ENCODE results near the gene SLC16A7.
"Not testable (repeated sequence)": the region's sequence is repeated elsewhere in the genome, so short reads cannot be mapped to it uniquely, and the experiment has no call there.

SLC16A7 gene

DNA sequence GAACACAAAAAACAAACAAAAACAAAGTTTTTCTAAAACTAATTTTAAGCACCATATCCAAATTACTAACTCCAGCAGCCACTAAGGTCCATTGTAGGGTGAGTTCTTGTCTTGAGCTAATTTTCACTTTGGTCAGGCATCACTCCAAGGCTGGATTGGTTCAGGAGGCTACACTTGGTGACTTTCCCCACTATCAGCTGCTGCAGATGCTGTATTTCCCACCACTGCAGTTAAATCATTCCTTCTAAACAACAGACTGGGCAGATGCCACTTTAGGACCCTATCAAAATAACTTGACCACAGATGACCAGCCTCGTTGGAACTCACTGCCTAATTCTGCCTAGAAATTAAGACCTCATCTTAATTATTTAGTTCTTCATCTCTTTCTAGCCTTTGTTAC is 140.5 kb downstream of the SLC16A7 start:
- DNase-seq (ENCODE audit: low read depth), result no peak

DNA sequence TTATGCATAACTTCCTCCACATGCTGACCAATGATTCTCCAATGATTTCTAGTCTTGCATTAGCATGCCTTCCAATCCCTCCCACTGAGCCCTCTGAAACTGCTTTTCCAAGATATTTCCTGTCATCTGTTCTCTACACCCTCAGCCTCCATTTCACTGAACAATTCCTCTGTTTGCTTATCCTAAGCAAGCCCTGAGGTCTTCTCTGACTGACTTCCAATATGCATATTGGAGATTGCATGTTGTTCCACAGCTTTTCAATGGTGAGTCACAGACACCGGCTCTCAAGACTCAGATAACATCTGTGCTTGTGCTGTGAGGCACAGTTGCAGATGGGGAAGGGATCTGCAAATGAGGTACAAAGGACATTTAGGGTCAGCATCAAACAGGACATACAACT is 141.0 kb downstream of the SLC16A7 start:
- DNase-seq (ENCODE audit: low read depth), result peak; percentile 53

DNA sequence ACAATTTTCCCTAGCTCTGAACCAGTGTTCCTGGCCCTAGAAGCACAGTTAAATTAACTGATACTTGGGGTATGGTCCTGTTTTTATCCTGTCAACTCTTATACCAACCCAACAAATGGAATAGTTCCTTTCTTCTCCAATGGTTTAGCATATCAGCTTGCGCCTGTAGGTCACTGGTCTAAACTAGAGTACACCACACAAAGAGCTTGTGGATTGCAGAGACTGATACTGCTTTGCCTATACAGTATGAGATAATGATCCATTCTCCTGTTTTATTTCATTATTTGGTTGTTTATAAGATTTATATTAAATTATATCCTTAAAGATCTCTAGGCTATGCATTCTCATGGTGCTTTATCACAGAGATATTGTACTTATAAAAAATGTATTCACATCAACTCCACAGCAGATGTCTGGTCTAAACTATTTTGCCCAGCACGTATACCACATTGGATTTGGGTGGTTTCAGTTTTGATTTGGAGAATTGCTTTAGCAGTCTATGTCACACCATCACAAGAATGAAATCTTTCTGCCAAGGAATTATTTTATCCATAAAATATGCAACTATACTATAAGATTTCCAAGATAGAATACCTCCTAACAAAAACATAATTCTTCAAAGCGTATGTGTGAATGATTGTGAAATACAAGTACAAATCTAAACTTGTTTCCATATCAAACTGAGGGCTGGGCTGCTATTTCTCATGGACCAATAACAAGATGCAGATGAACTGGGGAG is 142.1 kb downstream of the SLC16A7 start:
- no peak for DNase-seq (ENCODE audit: low read depth)

DNA sequence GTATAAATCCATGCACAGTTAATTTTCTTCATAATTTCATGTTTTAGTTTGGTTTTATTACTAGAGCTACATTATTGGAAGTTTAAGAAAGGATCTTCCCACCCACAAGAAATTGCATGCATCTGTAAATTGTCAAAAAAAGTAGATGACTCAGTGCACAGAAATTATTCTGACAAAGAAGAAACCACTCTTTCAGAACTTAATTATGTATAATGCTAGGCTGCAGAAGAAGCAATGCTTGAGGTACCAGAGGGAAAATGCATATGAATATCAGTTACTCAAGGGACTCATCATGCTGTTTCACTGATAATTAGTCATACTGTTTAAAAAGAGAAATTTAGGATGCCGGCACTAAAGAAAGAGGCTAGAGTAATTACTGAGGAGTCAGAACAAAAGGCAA is 147.0 kb downstream of the SLC16A7 start:
- peak; percentile 27 for DNase-seq (ENCODE audit: low read depth)

DNA sequence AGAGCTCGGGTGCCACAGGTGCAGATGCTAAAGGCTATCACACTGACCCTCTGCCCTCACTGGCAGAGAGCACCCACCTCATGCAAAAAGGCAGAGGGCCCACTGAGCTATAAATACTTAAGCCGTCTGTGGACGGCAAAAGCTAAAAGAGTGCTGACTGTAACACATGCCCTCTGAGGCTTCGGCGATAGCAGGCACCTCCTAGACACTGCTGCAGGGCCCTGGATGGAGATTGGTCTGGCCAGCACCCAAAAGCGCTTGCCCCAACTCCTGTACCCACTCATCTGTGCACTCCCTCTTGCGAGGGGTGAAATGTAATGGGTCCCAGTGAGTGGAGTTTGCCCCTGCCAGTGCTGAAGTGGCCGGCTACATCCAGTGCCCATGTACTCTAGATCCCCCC is 148.7 kb downstream of the SLC16A7 start:
- no peak for DNase-seq (ENCODE audit: low read depth)

DNA sequence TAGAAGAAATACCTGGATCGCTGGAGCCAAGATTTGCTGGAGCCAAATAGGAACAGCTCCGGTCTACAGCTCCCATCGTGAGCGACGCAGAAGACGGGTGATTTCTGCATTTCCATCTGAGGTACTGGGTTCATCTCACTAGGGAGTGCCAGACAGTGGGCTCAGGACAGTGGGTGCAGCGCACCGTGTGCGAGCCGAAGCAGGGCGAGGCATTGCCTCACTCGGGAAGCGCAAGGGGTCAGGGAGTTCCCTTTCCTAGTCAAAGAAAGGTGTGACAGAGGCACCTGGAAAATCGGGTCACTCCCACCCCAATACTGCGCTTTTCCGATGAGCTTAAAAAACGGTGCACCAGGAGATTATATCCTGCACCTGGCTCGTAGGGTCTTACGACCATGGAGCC is 155.3 kb downstream of the SLC16A7 start:
- not testable (repeated sequence) for DNase-seq (ENCODE audit: low read depth)

DNA sequence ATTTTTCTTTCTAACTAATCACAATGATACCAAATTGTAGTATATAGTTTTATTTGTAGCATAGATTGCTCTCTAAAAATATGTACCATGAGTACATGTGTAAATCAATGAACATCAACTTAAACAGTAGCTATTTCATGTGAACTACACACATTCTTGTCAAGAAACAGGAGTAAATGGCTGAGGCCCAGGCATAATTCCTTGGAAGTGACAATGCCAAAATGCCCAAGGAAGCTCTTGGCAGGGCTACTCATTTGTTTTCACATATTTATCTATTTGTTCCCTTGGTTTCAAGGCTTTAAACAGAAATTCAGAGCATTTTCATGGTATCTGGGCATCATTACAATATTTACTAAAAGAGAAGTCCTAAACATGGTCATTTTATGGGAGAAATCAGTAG is 165.7 kb downstream of the SLC16A7 start:
- no peak for DNase-seq (ENCODE audit: low read depth)

DNA sequence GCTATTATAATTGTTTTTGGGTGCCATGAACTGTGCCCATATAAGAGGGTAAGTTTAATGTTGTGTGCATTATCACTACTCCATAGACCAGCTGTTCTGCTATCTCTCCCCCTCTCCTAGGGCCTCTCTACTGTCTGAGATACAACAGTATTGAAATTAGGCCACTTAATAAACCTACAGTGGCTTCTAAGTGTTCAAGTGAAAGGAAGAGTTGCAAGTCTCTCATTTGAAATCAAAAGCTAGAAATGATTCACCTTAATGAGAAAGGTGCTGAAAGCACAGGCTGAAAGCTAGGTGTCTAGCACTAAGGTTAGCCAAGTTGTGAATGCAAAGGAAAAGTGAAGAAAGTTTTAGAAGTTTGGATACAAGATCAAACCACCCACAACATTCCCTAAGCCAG is 168.0 kb downstream of the SLC16A7 start:
- no peak for DNase-seq (ENCODE audit: low read depth)

- DNase-seq (ENCODE audit: low read depth), result no peak
Observed at GRCh38 chr12:59768031-59768430, 172.2 kb downstream of the SLC16A7 start.

GRCh38 chr12:59780605-59781135 is 184.8 kb downstream of the SLC16A7 start:
- DNase-seq (ENCODE audit: low read depth), result peak; percentile 66

- no peak for DNase-seq (ENCODE audit: low read depth)
Observed at GRCh38 chr12:59787610-59788009, 191.8 kb downstream of the SLC16A7 start.

- DNase-seq (ENCODE audit: low read depth), result no peak
Observed at GRCh38 chr12:59792647-59793046, 196.8 kb downstream of the SLC16A7 start.

DNA sequence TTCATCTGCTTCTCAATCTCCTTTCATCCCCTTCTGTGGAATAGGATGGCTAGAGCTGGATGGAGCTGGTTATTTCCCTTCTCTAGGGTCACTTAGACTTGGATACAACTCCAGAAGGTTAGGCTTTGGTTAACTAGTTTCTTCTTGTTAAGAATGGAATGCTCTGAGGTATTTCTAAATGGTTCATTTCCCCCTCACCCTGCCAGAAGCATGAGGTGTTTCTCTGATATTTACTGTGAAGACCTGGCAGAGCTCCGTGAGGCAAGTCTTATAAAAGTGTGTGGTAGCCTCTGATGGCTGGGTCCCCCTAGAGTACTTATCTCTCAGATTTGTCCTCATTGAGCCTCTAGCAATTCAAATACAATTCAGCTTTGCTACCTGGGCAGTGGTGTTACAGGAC is 207.9 kb downstream of the SLC16A7 start:
- DNase-seq (ENCODE audit: low read depth), result peak; percentile 7

GRCh38 chr12:59808317-59808910 is 212.6 kb downstream of the SLC16A7 start:
- DNase-seq (ENCODE audit: low read depth), result peak; percentile 45

DNA sequence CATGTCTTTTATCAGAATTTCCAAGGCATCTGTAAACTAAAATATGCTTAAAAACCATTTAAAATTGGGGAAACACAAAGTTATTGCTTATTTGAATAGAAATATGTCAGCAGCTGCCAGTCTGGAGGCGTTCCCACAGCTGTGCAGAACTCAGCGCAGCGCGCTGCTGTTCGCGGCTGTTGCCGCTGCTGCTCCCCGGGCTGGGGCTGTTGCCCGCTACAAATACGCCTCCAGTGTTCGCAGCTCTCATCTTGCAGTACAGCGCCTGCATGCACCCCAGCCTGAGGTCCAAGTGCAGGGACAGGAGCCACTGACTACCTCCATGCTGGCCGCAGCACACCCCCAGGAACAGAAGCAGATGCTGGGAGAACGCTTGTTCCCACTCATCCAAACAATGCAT is 216.2 kb downstream of the SLC16A7 start:
- DNase-seq (ENCODE audit: low read depth), result no peak

- DNase-seq (ENCODE audit: low read depth), result no peak
Observed at GRCh38 chr12:59812716-59813115, 216.9 kb downstream of the SLC16A7 start.

GRCh38 chr12:59820594-59821011 is 224.8 kb downstream of the SLC16A7 start:
- DNase-seq (ENCODE audit: low read depth), result peak; percentile 70

DNA sequence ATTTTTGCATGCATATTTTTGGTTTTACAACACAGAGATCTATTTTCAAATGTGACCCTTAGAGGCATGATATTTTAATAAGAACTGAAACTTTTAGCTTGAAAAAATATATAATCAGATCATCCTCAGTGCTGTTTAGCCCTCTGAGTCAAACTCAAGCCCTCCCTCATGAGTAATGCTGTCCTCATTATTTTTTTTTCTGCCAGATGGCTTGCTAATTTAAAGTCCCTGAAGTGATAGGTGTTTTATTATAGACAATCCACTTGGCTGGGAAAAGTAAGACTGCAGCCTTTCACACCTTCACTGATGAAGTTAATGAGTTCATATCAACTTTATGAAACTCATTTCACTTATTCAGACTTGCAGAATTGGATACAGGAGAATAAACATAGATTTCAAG is 227.7 kb downstream of the SLC16A7 start:
- DNase-seq (ENCODE audit: low read depth), result no peak

DNA sequence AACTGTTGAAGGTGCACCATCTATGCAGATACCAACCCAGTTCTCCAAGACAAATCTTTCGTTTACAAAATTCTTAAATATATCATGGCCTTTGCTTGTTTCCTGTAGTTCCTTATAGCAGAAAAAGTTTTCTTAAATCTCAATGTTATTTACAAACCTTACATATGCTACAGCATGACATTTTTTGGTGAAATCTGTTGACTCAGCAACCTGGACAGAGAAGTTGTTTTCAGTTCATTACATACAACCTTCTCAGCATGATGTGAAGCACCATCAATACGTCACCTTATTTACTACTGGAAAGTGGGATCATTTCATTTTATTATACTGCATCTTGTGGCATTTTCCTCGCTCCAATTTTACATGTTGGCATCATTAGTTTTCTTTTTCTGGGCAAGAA is 231.9 kb downstream of the SLC16A7 start:
- no peak for DNase-seq (ENCODE audit: low read depth)

- DNase-seq (ENCODE audit: low read depth), result peak; percentile 27
Observed at GRCh38 chr12:59828521-59828920, 232.7 kb downstream of the SLC16A7 start.

GRCh38 chr12:59833408-59833807 is 237.6 kb downstream of the SLC16A7 start:
- DNase-seq (ENCODE audit: low read depth), result peak; percentile 23

- peak; percentile 44 for DNase-seq (ENCODE audit: low read depth)
Observed at GRCh38 chr12:59834659-59835474, 239.0 kb downstream of the SLC16A7 start.
